HG03571 (cell line): ENCODE measurements around the gene PRUNE1.
A peak's percentile ranks its signal among the peaks of the same experiment; 100 is the strongest.

Experiments
- ATAC-seq: cut with Tn5 transposase; IDR thresholded peaks from one replicate; pipeline ENCODE4 v1.9.1; 2021; ENCODE audit not compliant: unreplicated experiment

The PRUNE1 gene

GRCh38 chr1:151008244-151009205 lies at the start of gene PRUNE1:
PRUNE1 (plus strand) TSS chr1:151008449; CDS start chr1:151008633, 184 bp downstream.
- peak; percentile 71 for ATAC-seq

GRCh38 chr1:150960646-150961045 lies 47.6 kb upstream of the PRUNE1 start:
- ATAC-seq: no peak

GRCh38 chr1:150961756-150962155 lies 46.5 kb upstream of the PRUNE1 start:
- no peak for ATAC-seq

DNA sequence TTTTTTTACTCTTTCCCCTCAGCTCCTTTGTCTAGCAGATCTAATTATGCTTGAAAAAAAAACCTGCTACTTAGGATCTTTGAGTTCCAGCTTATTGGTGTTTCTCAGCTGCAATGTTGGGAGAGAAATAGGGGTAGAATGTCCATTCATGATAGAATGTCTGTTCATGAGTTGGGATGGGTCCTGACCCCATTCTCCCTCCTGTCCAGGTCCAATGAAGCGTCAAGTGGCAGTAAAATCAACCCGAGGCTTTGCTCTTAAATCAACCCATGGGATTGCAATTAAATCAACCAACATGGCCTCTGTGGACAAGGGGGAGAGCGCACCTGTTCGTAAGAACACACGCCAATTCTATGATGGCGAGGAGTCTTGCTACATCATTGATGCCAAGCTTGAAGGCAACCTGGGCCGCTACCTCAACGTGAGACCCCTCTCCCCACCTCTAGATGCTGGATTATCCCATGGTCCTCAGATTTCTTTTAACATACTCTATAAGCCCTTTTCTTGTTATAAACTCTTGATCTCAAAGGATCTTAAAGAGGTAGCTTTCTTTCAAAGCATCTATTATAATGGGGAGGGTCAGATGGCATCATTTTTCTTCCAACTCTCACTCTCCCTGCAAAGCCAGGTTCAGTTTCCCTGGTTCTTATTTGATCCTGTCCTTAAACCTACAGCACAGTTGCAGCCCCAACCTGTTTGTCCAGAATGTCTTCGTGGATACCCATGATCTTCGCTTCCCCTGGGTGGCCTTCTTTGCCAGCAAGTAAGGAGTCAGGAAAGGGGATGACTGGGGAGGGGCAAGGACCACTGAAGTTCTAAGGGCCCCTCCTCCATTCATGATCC lies 44.7 kb upstream of the PRUNE1 start:
- ATAC-seq: no peak

DNA sequence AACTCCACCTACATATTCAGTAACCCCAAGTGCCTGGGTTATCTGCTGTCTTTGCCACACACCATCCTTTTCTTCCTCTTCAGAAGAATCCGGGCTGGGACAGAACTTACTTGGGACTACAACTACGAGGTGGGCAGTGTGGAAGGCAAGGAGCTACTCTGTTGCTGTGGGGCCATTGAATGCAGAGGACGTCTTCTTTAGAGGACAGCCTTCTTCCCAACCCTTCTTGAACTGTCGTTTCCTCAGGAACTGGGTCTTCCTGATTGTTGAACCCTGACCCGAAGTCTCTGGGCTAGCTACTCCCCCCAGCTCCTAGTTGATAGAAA lies 44.1 kb upstream of the PRUNE1 start:
- ATAC-seq: no peak

GRCh38 chr1:150965605-150966004 lies 42.6 kb upstream of the PRUNE1 start:
- no peak for ATAC-seq

DNA sequence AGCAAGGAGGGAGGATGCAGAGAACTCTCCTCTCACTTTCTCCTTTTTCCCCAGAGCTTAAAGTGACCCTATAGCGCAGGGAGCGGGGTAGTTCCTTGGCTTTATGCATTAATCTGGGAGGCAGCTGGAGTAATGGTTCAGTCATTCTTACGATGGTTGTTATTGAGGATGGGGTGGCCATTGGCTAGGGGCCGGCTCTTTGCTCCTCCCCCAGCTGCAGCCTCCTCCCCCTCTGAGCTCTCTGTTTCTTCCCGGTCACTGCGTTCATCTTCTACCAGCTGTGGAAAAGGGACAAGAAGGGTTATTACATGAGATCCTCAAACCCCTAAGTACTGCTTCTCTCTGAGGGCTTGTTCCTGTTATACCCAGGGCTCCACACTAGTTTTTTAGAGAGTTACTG lies 42.2 kb upstream of the PRUNE1 start:
- ATAC-seq: no peak

GRCh38 chr1:150967936-150968335 lies 40.3 kb upstream of the PRUNE1 start:
- ATAC-seq: no peak

GRCh38 chr1:150968491-150968890 lies 39.8 kb upstream of the PRUNE1 start:
- no peak for ATAC-seq

- ATAC-seq: no peak
These were observed 38.6 kb upstream of the PRUNE1 start for GRCh38 chr1:150969626-150970025.

GRCh38 chr1:150970808-150971582 lies 37.3 kb upstream of the PRUNE1 start:
- ATAC-seq: no peak

GRCh38 chr1:150971583-150972416 lies 36.4 kb upstream of the PRUNE1 start:
- ATAC-seq: no peak

GRCh38 chr1:150972417-150972940 lies 35.8 kb upstream of the PRUNE1 start:
- ATAC-seq: no peak

GRCh38 chr1:150973258-150973835 lies 34.9 kb upstream of the PRUNE1 start:
- ATAC-seq: no peak

DNA sequence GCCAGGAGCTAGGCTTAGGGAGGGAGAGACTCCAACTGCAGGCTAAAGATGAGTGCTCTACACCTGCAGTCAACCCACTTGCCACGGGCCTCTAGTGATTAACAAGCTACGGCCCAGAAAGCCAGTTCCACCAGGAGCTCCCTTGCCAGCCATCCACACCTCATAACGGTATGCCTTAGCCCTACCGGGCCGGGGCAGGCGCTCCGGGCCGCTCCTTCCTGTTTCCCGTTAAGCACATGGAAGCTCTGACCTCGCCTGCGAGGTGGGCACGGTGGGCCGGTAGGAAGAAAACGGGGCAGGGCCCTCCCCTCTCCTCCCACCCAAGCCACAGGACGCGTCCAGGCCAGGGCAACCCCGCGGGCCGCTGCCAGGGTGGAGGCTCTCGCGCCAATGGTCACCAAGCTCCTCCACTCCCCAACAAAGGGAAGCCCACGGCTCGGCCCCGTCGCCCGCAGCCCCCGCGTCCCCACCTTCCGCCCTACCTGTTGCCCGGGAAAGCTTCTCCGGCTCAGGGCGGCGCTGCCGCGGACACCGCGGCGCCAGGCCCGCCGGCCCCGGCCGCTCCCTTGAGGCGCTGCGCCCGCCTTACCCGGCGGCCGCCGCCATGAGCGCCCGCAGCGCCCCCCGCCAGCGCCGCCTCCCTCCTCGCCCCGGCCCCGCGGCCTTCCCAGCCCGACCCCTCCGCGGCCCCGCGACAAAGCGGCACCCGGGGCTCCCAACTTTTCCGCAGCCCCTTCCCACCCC lies 34.2 kb upstream of the PRUNE1 start:
- peak; percentile 44 for ATAC-seq

- peak; percentile 53 for ATAC-seq
These were observed 33.4 kb upstream of the PRUNE1 start, which contains the start of gene CERS2 for GRCh38 chr1:150974580-150975478. CERS2 (minus strand) TSS chr1:150974835; CDS start chr1:150969090, 5,745 bp downstream.

- no peak for ATAC-seq
These were observed 31.8 kb upstream of the PRUNE1 start for GRCh38 chr1:150976401-150976821.
